ENCODE data around the gene SIGLEC9.

DNA sequence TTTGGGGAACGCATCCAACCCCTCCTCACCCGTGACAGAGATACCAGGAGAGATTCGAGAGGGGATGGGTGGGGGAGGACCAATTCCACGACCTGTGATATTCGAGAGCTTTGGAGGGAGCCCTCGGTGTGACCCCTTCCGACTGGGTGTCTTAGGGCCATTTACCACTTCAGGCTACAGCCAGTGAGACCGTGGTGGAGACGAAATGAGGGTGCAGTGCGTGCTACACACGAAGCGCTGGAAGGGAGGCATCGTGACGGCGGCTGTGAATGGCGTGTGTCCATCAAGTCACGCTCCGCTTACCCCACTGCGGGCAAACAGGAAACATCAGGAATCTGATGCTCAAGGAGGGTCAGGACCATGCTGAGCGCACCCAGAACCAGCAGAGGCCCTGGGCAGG, 26.9 kb upstream of the SIGLEC9 start:
- TF ChIP-seq EZH2phosphoT487 (IDR thresholded peaks at IDR 0.05; ENCODE audit: insufficient read depth, low read depth) (no peak), EZH2 (IDR thresholded peaks at IDR 0.05; ENCODE audit: insufficient read depth, poor library complexity, severe bottlenecking) (no peak)

Data from GM23248 (cell line).